ENCODE measurements around the gene NUP93.

DNA sequence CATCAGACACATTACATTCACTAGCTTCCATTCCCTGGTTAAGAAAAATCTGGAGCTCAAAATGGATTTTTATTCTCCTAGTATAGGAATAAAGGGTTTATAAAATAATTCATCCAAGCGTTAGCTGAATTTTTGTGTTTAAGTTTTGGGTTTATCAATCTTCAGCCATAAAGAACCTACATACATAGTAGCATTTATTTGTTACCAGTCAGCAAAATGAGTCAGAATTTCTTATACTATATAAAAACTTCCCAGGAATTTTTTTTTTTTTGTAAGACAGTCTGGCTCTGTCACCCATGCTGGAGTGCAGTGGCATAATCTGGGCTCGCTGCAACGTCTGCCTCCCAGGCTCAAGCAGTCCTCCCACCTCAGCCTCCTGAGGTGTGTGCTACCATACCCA, 94.9 kb downstream of the NUP93 start:
- TF ChIP-seq, protein P1, sequence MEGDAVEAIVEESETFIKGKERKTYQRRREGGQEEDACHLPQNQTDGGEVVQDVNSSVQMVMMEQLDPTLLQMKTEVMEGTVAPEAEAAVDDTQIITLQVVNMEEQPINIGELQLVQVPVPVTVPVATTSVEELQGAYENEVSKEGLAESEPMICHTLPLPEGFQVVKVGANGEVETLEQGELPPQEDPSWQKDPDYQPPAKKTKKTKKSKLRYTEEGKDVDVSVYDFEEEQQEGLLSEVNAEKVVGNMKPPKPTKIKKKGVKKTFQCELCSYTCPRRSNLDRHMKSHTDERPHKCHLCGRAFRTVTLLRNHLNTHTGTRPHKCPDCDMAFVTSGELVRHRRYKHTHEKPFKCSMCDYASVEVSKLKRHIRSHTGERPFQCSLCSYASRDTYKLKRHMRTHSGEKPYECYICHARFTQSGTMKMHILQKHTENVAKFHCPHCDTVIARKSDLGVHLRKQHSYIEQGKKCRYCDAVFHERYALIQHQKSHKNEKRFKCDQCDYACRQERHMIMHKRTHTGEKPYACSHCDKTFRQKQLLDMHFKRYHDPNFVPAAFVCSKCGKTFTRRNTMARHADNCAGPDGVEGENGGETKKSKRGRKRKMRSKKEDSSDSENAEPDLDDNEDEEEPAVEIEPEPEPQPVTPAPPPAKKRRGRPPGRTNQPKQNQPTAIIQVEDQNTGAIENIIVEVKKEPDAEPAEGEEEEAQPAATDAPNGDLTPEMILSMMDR (IDR thresholded peaks at IDR 0.05) = no peak
- TF ChIP-seq EP300 (IDR thresholded peaks at IDR 0.05; ENCODE audit: borderline replicate concordance in 1 of 2, low read depth in 1 of 2, low read length in 1 of 2) (no peak), POLR2AphosphoS5 (IDR thresholded peaks at IDR 0.05; ENCODE audit: low read depth, low read length) (no peak), FOXJ3 (CRISPR knock-in tag; IDR thresholded peaks at IDR 0.05) (no peak), TCF12 (IDR thresholded peaks at IDR 0.05) (no peak), RCOR1 (IDR thresholded peaks at IDR 0.05; ENCODE audit: low read length) (no peak), RAD21 (IDR thresholded peaks at IDR 0.05; ENCODE audit: low read length) (no peak)
- TF ChIP-seq, protein P2, sequence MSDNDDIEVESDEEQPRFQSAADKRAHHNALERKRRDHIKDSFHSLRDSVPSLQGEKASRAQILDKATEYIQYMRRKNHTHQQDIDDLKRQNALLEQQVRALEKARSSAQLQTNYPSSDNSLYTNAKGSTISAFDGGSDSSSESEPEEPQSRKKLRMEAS (IDR thresholded peaks at IDR 0.05; ENCODE audit: low read depth) = no peak
- TF ChIP-seq, protein P3, sequence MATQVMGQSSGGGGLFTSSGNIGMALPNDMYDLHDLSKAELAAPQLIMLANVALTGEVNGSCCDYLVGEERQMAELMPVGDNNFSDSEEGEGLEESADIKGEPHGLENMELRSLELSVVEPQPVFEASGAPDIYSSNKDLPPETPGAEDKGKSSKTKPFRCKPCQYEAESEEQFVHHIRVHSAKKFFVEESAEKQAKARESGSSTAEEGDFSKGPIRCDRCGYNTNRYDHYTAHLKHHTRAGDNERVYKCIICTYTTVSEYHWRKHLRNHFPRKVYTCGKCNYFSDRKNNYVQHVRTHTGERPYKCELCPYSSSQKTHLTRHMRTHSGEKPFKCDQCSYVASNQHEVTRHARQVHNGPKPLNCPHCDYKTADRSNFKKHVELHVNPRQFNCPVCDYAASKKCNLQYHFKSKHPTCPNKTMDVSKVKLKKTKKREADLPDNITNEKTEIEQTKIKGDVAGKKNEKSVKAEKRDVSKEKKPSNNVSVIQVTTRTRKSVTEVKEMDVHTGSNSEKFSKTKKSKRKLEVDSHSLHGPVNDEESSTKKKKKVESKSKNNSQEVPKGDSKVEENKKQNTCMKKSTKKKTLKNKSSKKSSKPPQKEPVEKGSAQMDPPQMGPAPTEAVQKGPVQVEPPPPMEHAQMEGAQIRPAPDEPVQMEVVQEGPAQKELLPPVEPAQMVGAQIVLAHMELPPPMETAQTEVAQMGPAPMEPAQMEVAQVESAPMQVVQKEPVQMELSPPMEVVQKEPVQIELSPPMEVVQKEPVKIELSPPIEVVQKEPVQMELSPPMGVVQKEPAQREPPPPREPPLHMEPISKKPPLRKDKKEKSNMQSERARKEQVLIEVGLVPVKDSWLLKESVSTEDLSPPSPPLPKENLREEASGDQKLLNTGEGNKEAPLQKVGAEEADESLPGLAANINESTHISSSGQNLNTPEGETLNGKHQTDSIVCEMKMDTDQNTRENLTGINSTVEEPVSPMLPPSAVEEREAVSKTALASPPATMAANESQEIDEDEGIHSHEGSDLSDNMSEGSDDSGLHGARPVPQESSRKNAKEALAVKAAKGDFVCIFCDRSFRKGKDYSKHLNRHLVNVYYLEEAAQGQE (IDR thresholded peaks at IDR 0.05; ENCODE audit: low read depth, low read length) = no peak
